ENCODE results near the gene LRRC8D. TPM values are rescaled to one million over a fixed set of nuclear protein-coding genes. Genes with fewer than 3 reads are reported as not detected.
A peak's percentile ranks its signal among the peaks of the same experiment; 100 is the strongest.
"Not testable (repeated sequence)": the region's sequence is repeated elsewhere in the genome, so short reads cannot be mapped to it uniquely, and the experiment has no call there.

LRRC8D gene
- total RNA-seq, 1 donor from 2014 or later = 6.8 TPM

- ATAC-seq = peak; percentile 32
- intact Hi-C loops (cut with micrococcal nuclease) = no loop called here
- no peak for DNase-seq
These were observed 83.6 kb downstream of the LRRC8D start for GRCh38 chr1:89904219-89904980.

GRCh38 chr1:89905395-89906058 lies 84.7 kb downstream of the LRRC8D start:
- no peak for ATAC-seq
- no peak for DNase-seq
- intact Hi-C loops (cut with micrococcal nuclease) = no loop called here

DNA sequence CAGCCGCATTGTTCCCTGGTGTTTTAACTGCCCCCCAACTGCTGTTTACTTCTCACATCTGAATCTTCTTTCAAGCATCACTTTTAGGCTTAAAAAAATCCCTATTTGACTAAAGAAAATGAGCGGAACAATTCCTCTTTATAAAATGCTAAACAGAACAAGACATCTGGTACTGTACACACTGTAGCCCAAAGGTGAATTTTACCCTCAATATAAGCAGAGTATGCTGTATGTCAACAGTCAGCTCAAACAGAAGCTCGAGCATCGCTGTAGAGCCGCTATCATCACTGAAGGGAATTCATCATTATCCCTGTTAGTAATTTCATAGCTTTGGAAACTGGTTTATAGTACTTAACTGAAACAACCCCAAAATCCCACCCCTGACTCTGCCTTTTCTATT lies 85.3 kb downstream of the LRRC8D start:
- ATAC-seq (no peak), DNase-seq (no peak)
- intact Hi-C loops (cut with micrococcal nuclease) = no loop called here

GRCh38 chr1:89907727-89908212 lies 86.9 kb downstream of the LRRC8D start:
- DNase-seq = no peak
- no peak for ATAC-seq
- intact Hi-C loops (cut with micrococcal nuclease) = no loop called here

- no peak for ATAC-seq
- DNase-seq = no peak
- intact Hi-C loops (cut with micrococcal nuclease) = no loop called here
These were observed 87.4 kb downstream of the LRRC8D start for GRCh38 chr1:89908273-89908671.

- intact Hi-C loops (cut with micrococcal nuclease) = no loop called here
- DNase-seq (no peak), ATAC-seq (peak; percentile 59)
These were observed 88.0 kb downstream of the LRRC8D start for GRCh38 chr1:89908672-89909436.

GRCh38 chr1:89910268-89910667 lies 89.4 kb downstream of the LRRC8D start:
- no peak for ATAC-seq
- no peak for DNase-seq
- intact Hi-C loops (cut with micrococcal nuclease) = no loop called here

DNA sequence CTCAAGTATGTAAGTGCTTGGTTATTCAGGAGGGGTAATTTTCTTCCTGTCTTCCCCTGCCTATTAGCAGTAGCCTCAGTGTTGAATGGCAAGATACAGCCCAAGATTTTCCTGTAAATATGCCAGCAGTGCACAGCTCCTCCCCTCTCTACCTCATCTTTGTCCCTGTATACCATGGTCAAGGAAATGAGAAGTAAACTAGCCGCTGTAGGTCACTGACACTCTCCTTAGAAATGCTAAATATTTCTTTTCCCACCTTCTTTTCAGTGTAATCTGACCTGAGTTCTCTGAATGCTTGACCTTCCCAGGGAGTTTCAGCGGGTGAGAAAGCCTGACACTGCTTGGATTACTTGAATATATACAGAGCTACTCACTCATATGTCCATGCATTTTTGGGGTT lies 89.9 kb downstream of the LRRC8D start:
- ATAC-seq = no peak
- intact Hi-C loops (cut with micrococcal nuclease) = no loop called here
- no peak for DNase-seq

DNA sequence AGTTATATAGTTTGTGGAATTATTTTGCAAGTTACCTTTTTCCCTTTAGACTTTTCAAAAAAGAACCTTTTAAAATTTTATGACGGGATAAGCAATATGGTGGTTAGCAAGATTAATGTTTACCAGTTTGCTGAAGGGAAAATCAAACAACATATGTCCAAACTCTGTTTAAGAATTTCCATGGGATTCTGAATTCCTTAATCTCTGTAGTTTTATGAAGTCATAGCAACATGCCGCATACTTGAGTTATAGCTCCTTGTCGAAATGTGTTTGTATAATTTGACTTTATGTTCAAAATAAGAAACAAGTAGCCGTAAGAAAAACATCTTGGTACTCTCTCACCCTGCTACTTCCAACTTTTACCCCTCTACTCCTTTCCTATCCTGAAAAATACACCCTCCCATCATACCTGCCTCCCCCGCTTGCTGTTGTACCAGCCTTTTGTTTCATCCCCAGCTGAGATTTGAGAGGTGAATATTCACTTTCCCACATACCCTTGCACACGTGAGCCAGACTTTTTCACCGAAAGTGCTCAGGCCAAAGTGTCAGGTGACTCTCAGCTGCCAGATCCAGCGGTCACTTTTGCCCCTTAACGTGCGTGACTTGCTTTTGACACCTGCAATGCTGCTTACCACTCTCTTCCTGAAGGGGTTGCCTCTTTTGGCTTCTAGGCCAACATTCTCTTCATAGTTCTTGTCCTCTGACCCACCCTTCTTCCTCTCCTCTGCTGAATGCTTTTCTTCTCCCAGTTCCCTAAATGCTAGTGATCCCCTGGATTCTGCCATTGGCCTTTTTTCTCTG lies 90.6 kb downstream of the LRRC8D start:
- DNase-seq (no peak), ATAC-seq (no peak)
- intact Hi-C loops (cut with micrococcal nuclease) = no loop called here

DNA sequence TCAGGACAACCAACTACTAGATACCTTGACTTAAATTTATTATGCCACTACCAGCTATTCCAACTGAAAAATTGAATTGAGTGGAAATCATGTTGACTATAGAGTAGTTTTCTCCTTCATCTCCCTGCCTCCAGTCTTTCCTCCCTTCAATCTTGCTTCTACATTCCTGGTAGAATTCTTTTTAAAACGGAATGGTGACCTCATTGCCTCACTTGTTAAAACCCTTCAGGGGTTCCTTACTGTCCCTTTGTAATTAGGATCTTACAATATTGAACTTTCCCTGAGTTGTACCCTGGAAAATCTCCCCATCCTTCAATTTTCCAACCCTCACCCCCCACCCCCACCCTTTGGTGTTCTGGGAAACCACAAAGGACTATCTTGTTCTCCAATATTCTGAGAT lies 91.2 kb downstream of the LRRC8D start:
- DNase-seq (no peak), ATAC-seq (no peak)
- intact Hi-C loops (cut with micrococcal nuclease) = no loop called here

GRCh38 chr1:89913353-89914095 lies 92.7 kb downstream of the LRRC8D start:
- ATAC-seq (no peak), DNase-seq (no peak)
- intact Hi-C loops (cut with micrococcal nuclease) = no loop called here

- intact Hi-C loops (cut with micrococcal nuclease) = no loop called here
- ATAC-seq (no peak), DNase-seq (no peak)
These were observed 96.5 kb downstream of the LRRC8D start for GRCh38 chr1:89917353-89917752.

- ATAC-seq (peak; percentile 20), DNase-seq (no peak)
- intact Hi-C loops (cut with micrococcal nuclease) = no loop called here
These were observed 97.4 kb downstream of the LRRC8D start for GRCh38 chr1:89918127-89918793.

- DNase-seq = no peak
- intact Hi-C loops (cut with micrococcal nuclease) = no loop called here
- no peak for ATAC-seq
These were observed 97.9 kb downstream of the LRRC8D start for GRCh38 chr1:89918794-89919155.

DNA sequence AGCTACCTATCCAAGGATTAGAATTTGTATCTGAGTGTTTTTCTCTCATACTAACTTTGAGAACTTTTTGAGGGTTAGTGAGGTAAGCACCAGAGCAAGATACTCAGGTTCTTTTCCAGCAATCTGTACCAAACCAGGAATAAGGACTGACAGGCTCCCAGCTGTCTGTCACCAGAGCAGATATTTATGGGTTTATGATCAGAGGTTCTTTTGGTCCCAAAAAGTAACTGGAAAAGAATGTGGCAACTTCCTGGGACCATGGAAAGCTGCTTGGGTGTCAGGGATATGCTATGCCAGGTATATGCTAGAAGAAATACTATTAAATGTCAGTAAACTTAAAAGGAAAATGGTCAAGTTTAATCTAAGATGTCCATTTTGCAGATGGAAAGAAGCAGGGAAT lies 98.3 kb downstream of the LRRC8D start:
- no peak for ATAC-seq
- no peak for DNase-seq
- intact Hi-C loops (cut with micrococcal nuclease) = no loop called here

DNA sequence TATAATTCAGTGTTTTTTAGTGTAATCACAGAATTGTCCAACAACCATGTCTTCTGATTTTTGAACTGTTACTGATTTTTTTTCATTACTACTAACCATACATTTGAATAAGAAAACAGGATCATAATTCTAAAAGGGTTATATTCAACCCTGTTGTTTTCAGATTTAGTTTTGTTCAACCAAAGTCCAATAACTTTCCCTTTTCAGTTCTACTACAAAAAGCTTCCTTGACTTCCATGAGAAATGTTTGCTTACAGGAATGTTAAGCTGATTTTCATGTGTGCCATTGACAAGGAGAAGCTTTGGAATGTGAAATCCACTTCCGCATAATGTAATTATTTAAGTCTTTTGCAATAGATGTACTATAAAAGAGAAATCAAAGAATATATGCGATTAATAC lies 102.1 kb downstream of the LRRC8D start:
- ATAC-seq (no peak), DNase-seq (no peak)
- intact Hi-C loops (cut with micrococcal nuclease) = no loop called here

- intact Hi-C loops (cut with micrococcal nuclease) = no loop called here
- ATAC-seq (no peak), DNase-seq (no peak)
These were observed 102.7 kb downstream of the LRRC8D start for GRCh38 chr1:89923517-89923916.

GRCh38 chr1:89924075-89924474 lies 103.2 kb downstream of the LRRC8D start:
- intact Hi-C loops (cut with micrococcal nuclease) = not testable (repeated sequence)

More at GRCh38 chr1:89924075-89924474, 103.2 kb downstream of the LRRC8D start:
- not testable (repeated sequence) for ATAC-seq, DNase-seq
